Hepatic stellate cell (primary cell): ENCODE results near the gene VPS54.
"Not testable (repeated sequence)": the region's sequence is repeated elsewhere in the genome, so short reads cannot be mapped to it uniquely, and the experiment has no call there.

ENCODE experiments used
- DNase-seq: peaks from one replicate; pipeline ENCODE4 v3.0.0; 2011; ENCODE audit warnings: low spot score

VPS54 gene

GRCh38 chr2:63871864-63872263 lies 147.4 kb downstream of the VPS54 start:
- no peak for DNase-seq

GRCh38 chr2:63870679-63871078 lies 148.5 kb downstream of the VPS54 start:
- DNase-seq, result no peak

DNA sequence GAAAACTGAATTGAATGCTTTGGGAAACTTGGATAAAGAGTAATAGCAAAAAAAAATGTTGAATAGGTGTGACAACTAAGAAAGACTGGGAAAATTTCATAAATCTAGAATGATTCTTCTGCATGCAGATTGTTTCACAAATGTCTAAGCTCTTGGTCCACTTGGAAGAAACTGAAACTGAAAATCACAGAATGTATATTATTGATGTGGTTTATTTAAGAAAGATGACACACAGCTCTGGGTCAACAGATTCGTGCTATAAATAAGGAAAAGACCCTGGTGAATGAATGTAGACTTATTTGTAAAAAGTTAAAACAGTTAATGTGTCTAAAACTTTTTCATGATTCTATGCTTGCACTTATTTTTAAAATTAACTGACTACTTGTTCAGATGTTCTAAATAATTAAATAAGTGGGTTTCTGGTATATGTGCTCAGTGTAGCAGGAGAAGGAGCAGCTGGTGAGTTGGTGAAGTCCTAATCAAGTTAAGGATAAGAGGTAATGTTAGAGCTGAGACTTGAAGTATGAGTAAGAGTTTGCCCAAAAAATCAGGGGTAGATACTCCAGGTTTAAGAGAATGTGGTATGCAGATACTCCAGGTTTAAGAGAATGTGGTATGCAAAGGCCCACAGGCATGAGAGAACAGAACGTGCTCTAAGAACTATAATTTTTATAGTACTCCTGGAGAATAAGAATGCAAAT lies 153.1 kb downstream of the VPS54 start:
- DNase-seq, result peak; percentile 19

- DNase-seq, result no peak
Measured at GRCh38 chr2:63865159-63865799, 153.9 kb downstream of the VPS54 start.

DNA sequence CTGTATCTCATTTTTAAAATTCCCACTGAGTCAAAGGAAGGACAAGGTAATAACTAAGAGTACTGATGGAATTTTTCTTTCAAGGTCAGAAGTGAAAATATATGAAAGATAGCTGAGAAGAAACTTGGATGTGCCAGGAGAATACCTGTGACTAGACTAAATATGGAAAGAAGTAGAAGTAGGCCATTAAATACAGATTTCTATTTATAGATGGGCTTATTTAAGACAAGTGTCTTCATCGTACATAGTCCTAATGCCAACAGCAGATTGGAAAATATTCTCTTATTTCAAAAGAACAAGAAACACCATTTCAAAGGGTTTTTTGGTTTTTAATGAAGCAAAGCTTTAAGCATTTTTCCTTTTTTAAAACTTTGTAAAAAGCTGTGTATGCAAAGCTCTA lies 155.5 kb downstream of the VPS54 start:
- no peak for DNase-seq

- DNase-seq, result no peak
Measured at GRCh38 chr2:63862806-63863205, 156.4 kb downstream of the VPS54 start.

GRCh38 chr2:63861220-63861822 lies 157.9 kb downstream of the VPS54 start:
- peak; percentile 20 for DNase-seq

- no peak for DNase-seq
Measured at GRCh38 chr2:63858291-63858690, 160.9 kb downstream of the VPS54 start.

DNA sequence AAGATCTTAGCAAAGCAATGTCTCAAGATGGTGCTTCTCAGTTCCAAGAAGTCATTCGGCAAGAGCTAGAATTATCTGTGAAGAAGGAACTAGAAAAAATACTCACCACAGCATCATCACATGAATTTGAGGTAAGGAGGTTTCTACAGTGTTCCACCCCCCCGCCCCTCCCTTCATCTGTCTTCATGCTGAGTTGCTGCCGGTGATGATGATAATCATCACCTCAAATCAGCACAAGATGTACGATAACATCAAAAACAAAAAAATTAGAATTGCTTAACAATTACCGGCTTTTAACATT lies 163.0 kb downstream of the VPS54 start:
- DNase-seq, result no peak

DNA sequence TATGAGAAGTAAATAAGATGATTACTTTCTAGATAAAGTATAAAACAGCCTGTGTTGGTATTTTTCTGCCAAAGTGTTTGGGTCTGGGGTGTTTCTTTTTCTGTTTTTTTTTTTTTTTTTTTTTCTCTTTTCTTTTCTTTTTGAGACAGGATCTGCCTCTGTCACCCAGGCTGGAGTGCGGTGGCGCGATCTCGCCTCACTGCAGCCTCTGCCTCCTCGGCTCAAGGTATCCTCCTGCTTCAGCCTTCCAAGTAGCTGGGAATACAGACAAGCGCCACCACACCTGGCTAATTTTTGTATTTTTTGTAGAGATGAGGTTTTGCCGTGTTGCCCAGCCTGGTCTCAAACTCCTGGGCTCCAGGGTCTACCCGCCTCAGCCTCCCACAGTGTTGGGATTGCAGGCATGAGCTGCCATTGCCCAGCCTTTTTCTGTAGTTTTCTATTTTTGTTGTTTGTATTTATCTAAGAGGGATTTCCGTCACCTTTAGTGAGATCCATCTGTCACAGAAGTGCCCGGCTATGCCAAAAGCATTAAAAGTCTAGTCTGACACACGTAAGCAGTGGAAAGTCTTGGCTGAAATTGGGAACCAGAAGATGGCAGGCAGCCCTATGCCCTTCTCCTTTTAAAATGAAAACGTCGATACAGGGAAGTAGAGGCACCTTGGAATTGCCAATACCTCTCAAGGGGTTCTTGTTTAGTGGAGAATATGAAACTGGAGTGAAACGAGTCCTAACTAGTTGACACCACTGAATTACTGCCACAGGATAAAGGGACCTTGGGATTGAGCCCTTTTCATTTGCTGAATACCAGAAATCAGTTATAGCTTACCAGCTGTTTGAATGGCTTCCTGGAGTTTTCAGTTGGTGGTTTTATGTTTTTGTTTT lies 163.6 kb downstream of the VPS54 start:
- no peak for DNase-seq

- no peak for DNase-seq
Measured at GRCh38 chr2:63853527-63854310, 165.5 kb downstream of the VPS54 start.

- no peak for DNase-seq
Measured at GRCh38 chr2:63851691-63852311, 167.4 kb downstream of the VPS54 start.

- DNase-seq, result no peak
Measured at GRCh38 chr2:63850649-63851048, 168.6 kb downstream of the VPS54 start.

- no peak for DNase-seq
Measured at GRCh38 chr2:63850204-63850571, 169.0 kb downstream of the VPS54 start.

DNA sequence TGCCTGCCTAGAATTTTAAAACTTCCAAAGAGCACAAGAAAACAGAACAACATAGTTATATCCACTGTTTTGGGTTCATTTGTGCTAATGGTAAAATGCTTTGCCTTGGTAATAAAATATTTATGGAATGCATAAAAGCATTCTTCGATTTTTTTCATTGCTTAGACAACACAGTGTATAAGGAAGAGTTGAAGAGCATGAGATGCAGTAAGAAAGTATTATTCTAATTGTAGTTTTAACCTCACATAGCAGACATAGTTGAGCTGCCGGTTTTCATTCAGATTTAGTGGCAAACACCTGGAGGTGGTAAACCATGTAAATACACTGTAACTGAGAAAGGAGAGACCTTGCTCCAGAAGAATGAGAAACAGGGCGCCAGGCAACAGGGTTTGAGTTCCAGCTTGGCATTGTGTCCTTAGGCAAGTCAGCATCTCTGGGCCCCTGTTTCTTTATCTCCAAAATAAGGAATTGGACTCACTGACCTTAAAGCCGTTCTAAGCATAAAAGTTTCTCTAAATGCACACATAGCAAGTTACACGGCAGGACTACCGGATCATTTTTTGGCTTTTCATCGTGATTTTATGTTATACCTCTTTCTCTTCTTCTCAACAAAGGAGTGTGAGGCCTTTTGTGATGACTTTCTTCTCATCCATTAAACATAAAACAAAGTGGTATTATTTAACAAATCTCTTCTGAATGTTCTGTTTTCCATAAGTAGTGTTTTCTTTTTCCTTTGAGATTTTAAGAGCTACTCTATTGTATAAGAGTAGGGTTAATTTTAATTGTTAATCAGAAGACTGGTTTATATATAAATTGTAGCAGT lies 169.6 kb downstream of the VPS54 start:
- no peak for DNase-seq

DNA sequence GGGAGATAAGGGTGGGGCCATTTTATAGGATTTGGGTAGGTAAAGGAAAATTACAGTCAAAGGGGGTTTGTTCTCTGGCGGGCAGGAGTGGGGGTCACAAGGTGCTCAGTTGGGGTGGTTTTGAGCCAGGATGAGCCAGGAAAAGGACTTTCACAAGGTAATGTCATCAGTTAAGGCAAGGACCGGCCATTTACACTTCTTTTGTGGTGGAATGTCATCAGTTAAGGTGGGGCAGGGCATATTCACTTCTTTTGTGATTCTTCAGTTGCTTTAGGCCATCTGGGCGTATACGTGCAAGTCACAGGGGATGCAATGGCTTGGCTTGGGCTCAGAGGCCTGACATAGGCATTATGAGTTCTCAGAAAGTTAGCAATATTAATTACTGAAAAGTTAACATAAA lies 171.7 kb downstream of the VPS54 start:
- DNase-seq, result not testable (repeated sequence)

DNA sequence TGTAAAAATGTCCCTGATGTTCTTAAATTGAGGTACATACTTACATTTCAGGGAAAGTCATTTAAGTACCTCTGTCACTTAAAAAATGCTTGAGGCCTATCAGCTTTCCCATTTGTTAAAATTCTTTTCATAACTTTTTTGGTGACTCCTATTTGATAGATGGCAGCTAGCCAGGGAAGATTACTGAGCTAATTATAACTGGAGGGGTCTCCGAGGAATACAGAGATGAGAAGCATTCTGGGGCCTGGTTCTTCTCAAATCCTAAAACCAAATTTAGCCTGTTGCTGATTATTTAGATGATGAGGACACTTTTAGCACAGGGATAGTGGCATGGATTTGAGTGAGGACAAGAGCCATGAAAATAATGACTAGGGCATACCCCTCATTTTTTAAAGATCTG lies 172.7 kb downstream of the VPS54 start:
- no peak for DNase-seq

GRCh38 chr2:63845866-63846265 lies 173.4 kb downstream of the VPS54 start:
- no peak for DNase-seq

DNA sequence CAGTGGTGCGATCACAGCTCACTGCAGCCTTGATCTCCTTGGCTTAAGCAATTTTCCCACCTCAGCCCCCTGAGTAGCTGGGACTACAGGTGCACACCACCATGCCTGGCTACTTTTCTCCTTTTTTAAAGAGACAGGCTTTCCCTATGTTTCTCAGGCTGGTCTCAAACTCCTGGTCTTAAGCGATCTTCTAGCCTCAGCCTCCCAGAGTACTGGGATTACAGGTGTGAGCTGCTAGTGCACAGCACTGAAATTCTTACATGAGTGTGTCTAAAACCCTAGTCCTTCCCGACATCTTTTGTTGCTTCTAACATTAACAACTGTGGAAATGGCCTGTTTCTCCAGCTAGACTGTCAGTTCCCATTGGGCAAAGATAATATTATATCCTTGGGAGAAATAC lies 174.6 kb downstream of the VPS54 start:
- DNase-seq, result no peak

- no peak for DNase-seq
Measured at GRCh38 chr2:63843791-63844190, 175.4 kb downstream of the VPS54 start.

DNA sequence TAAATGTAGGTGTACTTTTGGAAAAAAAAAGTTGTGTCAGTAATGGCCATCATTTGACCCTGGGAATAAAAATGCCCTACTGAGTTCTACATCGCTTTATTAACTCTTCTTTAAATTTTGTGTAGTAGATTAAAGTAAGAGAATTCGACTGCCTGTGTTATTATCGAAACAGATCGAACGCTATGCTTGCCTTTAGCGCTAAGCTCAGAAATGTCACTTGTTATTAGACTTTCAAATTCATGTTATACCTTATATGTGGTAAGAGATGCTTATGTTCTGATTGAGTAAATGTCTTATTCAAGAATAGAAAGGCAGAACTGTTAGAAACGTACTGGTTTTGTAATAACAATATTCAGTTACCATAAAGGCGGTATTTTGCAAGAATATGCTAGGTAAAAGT lies 176.1 kb downstream of the VPS54 start:
- DNase-seq, result no peak
